ENCODE measurements around the gene PLA2G4D.

The PLA2G4D gene

DNA sequence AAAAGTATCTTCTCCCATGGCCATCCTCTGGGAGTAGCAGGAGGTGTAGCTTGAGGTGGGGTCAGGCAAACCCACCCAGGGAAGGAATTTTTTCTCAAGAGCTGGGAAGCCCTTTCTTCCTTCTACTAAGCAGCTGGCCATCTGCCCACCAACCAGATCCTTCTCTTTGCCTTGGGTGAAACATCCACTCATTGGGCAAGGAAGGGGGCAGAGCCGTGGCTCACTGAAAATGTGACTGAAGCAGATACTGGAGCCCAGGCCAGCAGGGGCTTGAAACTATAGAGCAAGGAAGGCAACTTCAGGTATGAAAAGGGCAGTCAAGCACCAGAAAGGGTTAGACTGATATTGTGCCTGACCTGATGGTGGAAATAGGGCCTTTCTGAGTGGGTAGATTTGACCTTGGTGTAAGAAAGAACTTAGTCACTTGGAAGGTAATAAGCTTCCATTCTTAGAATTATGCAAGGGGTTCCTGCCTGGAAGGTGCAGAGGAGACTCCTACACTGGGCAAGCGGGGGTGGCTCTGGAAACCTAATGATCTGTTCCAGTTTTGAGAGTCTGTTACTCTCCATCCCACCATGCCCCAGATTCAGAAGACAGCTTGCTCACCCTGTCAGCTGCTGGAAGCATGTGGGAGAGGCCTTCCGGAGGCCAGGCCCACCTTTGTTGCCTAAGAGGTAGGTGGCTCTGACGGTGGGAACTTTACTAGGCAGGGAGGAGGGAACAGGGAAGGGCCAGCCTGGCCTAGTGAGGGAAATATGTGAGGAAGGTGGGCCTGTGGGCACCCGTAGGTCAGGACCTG is 51.6 kb downstream of the PLA2G4D start:
- no peaks in the 10 kb centered on the region for H4K20me1 ChIP-seq (ENCODE audit: insufficient read depth, low read length)
- no peaks in the 10 kb centered on the region for H3K27me3 ChIP-seq (ENCODE audit: insufficient read depth, low read length, poor library complexity)
- no peak overlapping the region for H3K4me3 ChIP-seq (ENCODE audit: low read depth in 1 of 2, low read length in 2 of 2)
- H2AFZ ChIP-seq (ENCODE audit: low read depth, low read length) = no peak overlapping the region
- DNase-seq = no peak
- TF ChIP-seq, protein P1, sequence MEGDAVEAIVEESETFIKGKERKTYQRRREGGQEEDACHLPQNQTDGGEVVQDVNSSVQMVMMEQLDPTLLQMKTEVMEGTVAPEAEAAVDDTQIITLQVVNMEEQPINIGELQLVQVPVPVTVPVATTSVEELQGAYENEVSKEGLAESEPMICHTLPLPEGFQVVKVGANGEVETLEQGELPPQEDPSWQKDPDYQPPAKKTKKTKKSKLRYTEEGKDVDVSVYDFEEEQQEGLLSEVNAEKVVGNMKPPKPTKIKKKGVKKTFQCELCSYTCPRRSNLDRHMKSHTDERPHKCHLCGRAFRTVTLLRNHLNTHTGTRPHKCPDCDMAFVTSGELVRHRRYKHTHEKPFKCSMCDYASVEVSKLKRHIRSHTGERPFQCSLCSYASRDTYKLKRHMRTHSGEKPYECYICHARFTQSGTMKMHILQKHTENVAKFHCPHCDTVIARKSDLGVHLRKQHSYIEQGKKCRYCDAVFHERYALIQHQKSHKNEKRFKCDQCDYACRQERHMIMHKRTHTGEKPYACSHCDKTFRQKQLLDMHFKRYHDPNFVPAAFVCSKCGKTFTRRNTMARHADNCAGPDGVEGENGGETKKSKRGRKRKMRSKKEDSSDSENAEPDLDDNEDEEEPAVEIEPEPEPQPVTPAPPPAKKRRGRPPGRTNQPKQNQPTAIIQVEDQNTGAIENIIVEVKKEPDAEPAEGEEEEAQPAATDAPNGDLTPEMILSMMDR (IDR thresholded peaks at IDR 0.05; ENCODE audit: borderline replicate concordance, extremely low read depth, low read length, poor library complexity, severe bottlenecking) = no peak
- no peak for TF ChIP-seq EZH2 (IDR thresholded peaks at IDR 0.05; ENCODE audit: borderline replicate concordance, low read depth, low read length, severe bottlenecking)
- no peak overlapping the region for H3K9ac ChIP-seq (ENCODE audit: low read depth, low read length)
- H3K36me3 ChIP-seq (ENCODE audit: insufficient read depth, low read length) = no peaks in the 10 kb centered on the region
- H3K79me2 ChIP-seq (ENCODE audit: insufficient read depth, low read length) = no peaks in the 10 kb centered on the region
- H3K27ac ChIP-seq (ENCODE audit: low read length) = no peak overlapping the region
- no peaks in the 10 kb centered on the region for H3K4me1 ChIP-seq (ENCODE audit: insufficient read depth, low read length)
- no peak for ATAC-seq (ENCODE audit: insufficient read depth, low read depth)
- H3K4me2 ChIP-seq (ENCODE audit: insufficient read depth, low read length) = no peak overlapping the region
- no peaks in the 10 kb centered on the region for H3K9me3 ChIP-seq (ENCODE audit: insufficient read depth, low read length, severe bottlenecking)

DNA sequence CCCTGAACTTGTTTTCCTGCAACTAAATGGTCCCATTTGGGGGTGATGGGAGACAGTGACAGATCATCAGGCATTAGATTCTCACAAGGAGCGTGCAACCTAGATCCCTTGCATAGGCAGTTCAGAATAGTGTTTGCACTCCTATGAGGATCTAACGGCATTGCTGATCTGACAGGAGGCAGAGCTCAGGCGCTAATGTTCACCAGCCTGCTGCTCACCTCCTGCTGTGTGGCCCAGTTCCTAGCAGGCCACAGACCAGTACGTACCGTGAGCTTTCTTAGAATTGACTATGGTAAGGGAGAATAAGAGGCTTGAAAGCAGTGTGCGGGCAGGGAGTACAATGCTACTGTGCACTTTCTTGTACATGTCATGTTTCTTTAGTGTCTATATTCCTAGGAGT is 56.0 kb downstream of the PLA2G4D start:
- no peaks in the 10 kb centered on the region for H3K27me3 ChIP-seq (ENCODE audit: insufficient read depth, low read length, poor library complexity)
- no peaks in the 10 kb centered on the region for H3K36me3 ChIP-seq (ENCODE audit: insufficient read depth, low read length)
- H4K20me1 ChIP-seq (ENCODE audit: insufficient read depth, low read length) = no peaks in the 10 kb centered on the region
- no peak overlapping the region for H3K4me2 ChIP-seq (ENCODE audit: insufficient read depth, low read length)
- H3K9me3 ChIP-seq (ENCODE audit: insufficient read depth, low read length, severe bottlenecking) = no peaks in the 10 kb centered on the region
- H3K9ac ChIP-seq (ENCODE audit: low read depth, low read length) = no peak overlapping the region
- no peak overlapping the region for H2AFZ ChIP-seq (ENCODE audit: low read depth, low read length)
- ATAC-seq (ENCODE audit: insufficient read depth, low read depth) (no peak), DNase-seq (no peak)
- no peak overlapping the region for H3K4me3 ChIP-seq (ENCODE audit: low read depth in 1 of 2, low read length in 2 of 2)
- TF ChIP-seq EZH2 (IDR thresholded peaks at IDR 0.05; ENCODE audit: borderline replicate concordance, low read depth, low read length, severe bottlenecking) = no peak
- TF ChIP-seq, protein P1 (IDR thresholded peaks at IDR 0.05; ENCODE audit: borderline replicate concordance, extremely low read depth, low read length, poor library complexity, severe bottlenecking) = no peak
- H3K27ac ChIP-seq (ENCODE audit: low read length) = no peak overlapping the region
- H3K79me2 ChIP-seq (ENCODE audit: insufficient read depth, low read length) = no peaks in the 10 kb centered on the region
- H3K4me1 ChIP-seq (ENCODE audit: insufficient read depth, low read length) = peaks cover 5% of the 10 kb centered on the region; the same call in 1 of the 2 replicates

DNA sequence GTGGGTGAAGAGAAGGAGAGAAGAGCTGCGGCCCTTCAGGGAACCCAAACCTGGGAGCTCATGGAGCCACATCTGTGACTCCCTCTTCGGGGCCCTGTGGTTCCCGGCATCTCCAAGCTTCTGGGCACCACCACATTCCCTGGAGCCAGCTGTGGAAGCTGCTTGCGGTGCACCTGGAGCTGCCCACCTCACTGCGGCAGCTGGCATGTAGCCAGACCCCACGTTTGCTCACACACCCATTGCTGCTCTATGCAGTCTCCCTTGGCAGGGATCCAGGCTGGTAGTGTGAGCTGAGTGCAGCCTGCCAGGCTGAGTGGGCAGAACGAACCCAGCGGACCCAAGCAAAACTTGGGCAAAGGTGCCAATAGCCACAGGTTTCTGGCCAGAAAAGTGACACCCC is 56.7 kb downstream of the PLA2G4D start:
- TF ChIP-seq EZH2 (IDR thresholded peaks at IDR 0.05; ENCODE audit: borderline replicate concordance, low read depth, low read length, severe bottlenecking) = no peak
- TF ChIP-seq, protein P1 (IDR thresholded peaks at IDR 0.05; ENCODE audit: borderline replicate concordance, extremely low read depth, low read length, poor library complexity, severe bottlenecking) = no peak
- H3K27me3 ChIP-seq (ENCODE audit: insufficient read depth, low read length, poor library complexity) = no peaks in the 10 kb centered on the region
- DNase-seq = no peak

More for the DNA sequence above, 56.7 kb downstream of the PLA2G4D start:
- H3K4me1 ChIP-seq (ENCODE audit: insufficient read depth, low read length) = peaks cover 5% of the 10 kb centered on the region; the same call in 1 of the 2 replicates
- H3K4me3 ChIP-seq (ENCODE audit: low read depth in 1 of 2, low read length in 2 of 2) = no peak overlapping the region
- H3K4me2 ChIP-seq (ENCODE audit: insufficient read depth, low read length) = no peak overlapping the region
- H3K9me3 ChIP-seq (ENCODE audit: insufficient read depth, low read length, severe bottlenecking) = no peaks in the 10 kb centered on the region
- no peak overlapping the region for H3K27ac ChIP-seq (ENCODE audit: low read length)
- no peaks in the 10 kb centered on the region for H3K79me2 ChIP-seq (ENCODE audit: insufficient read depth, low read length)
- no peaks in the 10 kb centered on the region for H4K20me1 ChIP-seq (ENCODE audit: insufficient read depth, low read length)
- H2AFZ ChIP-seq (ENCODE audit: low read depth, low read length) = no peak overlapping the region
- no peaks in the 10 kb centered on the region for H3K36me3 ChIP-seq (ENCODE audit: insufficient read depth, low read length)
- no peak for ATAC-seq (ENCODE audit: insufficient read depth, low read depth)
- no peak overlapping the region for H3K9ac ChIP-seq (ENCODE audit: low read depth, low read length)

Measured in DND-41 (cell line).